ENCODE results near the gene PITPNM1.
"Not testable (repeated sequence)": the region's sequence is repeated elsewhere in the genome, so short reads cannot be mapped to it uniquely, and the experiment has no call there.

Gene PITPNM1

DNA sequence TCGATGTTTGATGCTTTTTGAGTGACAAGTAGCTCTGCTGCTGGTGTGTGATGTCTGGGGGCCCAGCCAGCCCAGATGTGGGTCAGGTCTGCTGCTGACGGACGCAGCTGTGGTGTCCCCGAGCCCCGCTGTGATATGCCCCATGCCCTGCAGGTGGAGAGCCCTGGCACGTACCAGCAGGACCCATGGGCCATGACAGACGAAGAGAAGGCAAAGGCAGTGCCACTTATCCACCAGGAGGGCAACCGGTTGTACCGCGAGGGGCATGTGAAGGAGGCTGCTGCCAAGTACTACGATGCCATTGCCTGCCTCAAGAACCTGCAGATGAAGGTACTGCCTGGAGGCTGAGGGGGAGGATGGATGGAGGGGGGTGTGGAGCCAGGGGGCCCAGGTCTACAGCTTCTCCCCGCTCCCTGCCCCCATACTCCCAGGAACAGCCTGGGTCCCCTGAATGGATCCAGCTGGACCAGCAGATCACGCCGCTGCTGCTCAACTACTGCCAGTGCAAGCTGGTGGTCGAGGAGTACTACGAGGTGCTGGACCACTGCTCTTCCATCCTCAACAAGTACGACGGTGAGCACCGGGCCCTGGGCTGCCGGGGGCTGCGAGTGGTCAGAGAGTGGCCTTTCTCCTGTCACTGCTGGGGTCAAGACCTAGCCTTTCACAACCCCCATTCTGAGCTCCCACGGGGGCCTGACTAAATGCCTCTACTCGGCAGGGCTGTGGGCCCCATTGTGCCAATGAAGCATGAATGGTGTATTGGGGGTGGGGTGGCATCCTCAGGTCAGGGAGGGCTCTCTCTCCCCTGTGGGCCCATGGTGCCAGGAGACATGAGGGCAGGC lies 15.1 kb downstream of the PITPNM1 start:
- DNase-seq (ENCODE audit: low spot score), result no peak

- DNase-seq (ENCODE audit: low spot score), result no peak
Observed at GRCh38 chr11:67489203-67489884, 15.8 kb downstream of the PITPNM1 start.

DNA sequence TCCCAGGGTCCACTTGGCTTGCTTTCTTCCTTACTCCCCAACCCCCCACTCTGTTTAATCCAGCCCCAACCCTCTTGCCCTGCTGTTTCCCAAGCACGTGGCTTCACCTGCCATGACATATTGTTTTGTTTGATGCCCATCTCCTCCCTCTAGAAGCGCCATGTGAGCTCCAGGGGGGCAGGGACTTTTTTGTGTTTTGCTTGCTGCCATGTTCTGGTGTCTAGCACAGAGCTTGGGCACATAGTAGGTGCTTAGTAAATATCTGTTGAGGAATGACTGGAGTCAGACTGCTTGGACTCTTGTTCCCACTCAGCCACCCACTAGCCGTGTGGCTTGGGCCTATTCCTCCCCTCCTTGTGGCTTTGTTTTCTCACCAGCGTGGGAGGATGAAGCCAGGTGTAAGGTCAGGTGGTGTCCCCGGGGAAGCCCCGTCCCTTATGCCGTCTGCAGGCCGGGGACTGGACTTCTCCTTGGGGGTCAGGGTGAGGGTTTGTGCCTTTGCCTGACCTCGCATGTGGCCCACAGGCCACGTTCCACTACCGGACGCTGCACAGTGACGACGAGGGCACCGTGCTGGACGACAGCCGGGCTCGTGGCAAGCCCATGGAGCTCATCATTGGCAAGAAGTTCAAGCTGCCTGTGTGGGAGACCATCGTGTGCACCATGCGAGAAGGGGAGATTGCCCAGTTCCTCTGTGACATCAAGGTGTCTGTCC lies 18.5 kb downstream of the PITPNM1 start:
- DNase-seq (ENCODE audit: low spot score), result no peak

DNA sequence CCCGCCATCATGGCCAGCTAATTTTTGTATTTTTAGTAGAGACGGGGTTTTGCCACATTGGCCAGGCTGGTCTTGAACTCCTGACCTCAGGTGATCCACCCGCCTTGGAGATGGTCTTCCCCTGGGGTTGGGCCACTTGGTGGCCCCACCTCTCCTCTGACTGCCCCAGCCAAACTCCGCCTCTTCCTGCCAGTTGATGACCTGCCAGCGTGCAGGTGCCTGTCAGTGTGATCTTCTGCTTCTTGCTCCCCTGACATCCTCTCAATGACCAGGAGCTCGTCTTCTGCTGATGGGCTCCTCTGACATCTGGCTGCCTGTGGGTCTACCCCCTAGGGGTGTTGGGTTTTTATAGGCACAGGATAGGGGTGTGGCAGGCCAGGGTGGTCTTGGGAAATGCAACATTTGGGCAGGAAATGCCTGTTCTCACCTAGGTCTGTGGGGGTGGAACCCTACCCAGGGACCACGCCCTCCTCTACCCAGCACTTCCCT lies 19.2 kb downstream of the PITPNM1 start:
- DNase-seq (ENCODE audit: low spot score), result not testable (repeated sequence)

GRCh38 chr11:67484847-67485311 lies 20.3 kb downstream of the PITPNM1 start:
- no peak for DNase-seq (ENCODE audit: low spot score)

- peak; percentile 51 for DNase-seq (ENCODE audit: low spot score)
Observed at GRCh38 chr11:67483831-67484665, 21.1 kb downstream of the PITPNM1 start.

DNA sequence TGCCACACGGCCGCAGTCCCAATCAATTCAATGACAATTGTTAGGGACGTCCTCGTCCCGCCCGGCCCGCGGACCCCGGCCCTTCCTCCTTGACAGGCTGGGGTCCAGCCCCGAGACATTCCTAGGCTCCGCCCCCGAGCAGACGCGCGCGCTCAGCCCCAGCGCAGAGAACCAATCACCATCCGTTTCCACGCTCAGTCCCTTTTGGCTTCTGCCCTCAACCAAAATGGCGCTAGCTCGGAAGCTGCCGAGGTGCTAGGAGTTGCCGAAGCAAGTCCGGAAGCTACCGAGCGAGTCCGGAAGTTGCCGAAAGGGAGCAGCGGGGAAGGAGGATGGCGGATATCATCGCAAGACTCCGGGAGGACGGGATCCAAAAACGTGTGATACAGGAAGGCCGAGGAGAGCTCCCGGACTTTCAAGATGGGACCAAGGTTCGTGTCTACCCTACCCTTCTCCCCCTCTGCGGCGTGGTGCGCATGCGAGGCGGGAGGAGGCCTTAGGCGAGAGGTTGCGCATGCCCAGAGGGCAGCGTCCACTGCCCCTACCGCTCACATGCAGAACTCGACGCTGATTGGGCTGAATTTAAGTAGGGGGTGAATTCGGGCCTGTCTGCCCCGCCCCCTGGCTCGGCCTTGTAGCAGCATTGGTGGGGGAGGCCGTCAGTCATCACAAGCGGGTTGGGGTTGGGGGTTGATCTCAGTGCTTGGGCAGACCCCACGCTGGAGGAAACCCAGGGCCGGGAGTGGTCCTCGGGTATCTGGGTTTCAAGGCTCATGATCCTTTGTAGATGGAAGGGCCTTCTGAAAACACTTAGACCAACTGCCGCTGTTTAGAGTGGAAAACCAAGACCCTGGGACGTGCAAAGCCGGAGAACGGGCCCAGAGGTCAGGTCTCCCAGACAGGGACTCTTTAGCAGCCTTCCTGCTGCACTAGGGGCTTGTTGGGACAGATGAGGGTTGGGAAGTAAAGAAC lies 22.1 kb downstream of the PITPNM1 start, which contains the start of gene AIP:
Gene AIP (plus strand): TSS at position 200 of the 972 bp plus-strand sequence. CDS start 133 bp downstream, at position 333.
- DNase-seq (ENCODE audit: low spot score), result peak; percentile 98

GRCh38 chr11:67482275-67482826 lies 22.8 kb downstream of the PITPNM1 start:
- DNase-seq (ENCODE audit: low spot score), result no peak

GRCh38 chr11:67477344-67478050 lies 27.7 kb downstream of the PITPNM1 start:
- DNase-seq (ENCODE audit: low spot score), result not testable (repeated sequence)

DNA sequence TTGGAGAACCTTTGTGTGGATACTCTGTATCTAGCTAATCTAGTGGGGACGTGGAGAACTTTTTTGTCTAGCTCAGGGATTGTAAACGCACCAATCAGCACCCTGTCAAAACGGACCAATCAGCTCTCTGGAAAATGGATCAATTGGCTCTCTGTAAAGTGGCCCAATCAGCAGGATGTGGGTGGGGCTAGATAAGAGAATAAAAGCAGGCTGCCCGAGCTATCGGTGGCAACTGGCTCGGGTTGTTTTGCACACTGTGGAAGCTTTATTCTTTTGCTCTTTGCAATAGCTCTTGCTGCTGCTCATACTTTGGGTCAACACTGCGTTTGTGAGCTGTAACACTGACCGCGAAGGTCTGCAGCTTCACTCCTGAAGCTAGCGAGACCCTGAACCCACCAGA lies 28.5 kb downstream of the PITPNM1 start:
- not testable (repeated sequence) for DNase-seq (ENCODE audit: low spot score)

GRCh38 chr11:67472882-67473281 lies 32.3 kb downstream of the PITPNM1 start:
- no peak for DNase-seq (ENCODE audit: low spot score)

DNA sequence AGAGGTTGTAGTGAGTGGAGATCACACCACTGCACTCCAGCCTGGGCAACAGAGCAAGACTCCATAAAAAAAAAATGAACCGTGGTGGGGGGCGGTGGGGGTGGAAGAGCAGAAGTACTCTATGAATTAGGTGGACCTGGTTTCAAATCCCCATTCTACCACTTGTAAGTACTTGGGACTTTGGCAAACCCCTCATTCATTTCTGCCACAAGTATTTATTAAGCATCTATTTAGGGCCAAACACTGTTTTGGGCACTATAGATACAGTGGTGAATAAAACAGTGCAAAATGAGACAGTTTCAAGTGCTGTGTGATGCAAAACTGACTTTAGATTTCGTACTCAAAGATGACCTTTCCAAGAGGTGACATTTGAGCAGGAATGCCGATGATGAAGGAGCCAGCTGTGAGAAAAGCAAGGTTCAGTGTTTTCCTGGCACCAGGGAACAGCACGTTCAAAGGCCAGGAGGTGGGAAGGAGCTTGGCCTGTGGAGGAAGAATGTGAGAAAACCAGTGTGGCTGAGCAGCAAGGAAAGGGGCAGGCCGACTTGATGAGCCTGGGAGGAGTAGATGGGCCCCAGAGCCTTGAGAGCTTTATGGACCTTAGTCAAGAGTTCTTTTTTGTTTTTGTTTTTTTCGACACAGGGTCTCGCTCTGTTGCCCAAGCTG lies 34.7 kb downstream of the PITPNM1 start:
- no peak for DNase-seq (ENCODE audit: low spot score)

DNA sequence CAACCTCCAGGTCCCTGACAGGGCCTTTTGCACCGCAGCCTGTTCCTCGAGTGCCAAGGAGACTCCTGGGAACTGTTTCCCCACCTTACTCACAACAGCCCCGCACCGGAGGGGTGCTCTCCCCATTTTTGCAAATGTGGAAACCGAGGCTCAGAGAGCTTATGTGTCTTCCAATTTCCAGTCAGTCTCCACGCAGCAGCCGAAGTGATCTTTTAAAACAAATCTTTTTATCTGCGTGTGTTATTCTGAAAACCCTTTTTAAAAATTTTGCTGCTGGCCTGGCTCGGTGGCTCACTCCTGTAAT lies 35.7 kb downstream of the PITPNM1 start:
- no peak for DNase-seq (ENCODE audit: low spot score)

DNA sequence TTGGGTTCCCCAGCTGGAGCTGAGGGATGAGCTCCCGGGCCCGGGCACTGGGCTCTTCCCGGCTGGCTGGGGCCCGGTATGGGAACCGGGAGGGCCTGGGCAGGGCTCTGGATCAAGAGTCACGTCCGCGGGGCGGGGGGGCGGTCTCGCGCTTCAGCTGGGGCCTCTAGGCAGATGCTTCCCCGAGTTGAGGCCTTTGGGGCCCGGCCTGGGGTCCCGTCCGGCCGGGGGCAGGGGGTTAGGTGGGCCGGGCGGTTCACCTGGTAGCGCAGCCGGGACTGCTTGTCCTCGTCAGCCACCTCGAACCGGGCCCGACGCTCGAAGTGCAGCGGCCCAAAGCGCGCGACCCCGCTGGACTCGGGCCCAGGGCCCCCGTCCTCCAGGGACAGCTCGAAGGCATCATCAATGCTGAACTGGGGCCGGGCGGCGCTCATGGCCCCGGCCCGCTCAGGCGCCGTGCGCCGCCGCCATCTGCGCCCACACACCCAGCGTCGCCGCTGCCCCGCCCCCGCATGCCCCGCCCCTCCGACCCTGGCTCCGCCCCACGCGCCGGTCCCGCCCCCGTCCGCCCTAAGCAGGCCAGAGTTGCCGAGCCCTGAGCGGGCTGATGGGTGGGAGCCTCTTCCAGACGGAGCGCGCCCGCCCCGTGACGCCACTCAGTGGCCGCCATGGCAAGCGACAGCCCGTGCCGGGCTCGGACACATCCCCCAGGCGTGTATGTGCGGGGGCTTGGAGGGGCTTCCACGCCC lies 36.2 kb downstream of the PITPNM1 start, which contains the start of gene TMEM134:
Gene TMEM134 (minus strand): TSS at position 493 of the 749 bp plus-strand sequence. CDS start 59 bp downstream, at position 434.
- peak; percentile 92 for DNase-seq (ENCODE audit: low spot score)

- no peak for DNase-seq (ENCODE audit: low spot score)
Observed at GRCh38 chr11:67468456-67468758, 36.8 kb downstream of the PITPNM1 start.

DNA sequence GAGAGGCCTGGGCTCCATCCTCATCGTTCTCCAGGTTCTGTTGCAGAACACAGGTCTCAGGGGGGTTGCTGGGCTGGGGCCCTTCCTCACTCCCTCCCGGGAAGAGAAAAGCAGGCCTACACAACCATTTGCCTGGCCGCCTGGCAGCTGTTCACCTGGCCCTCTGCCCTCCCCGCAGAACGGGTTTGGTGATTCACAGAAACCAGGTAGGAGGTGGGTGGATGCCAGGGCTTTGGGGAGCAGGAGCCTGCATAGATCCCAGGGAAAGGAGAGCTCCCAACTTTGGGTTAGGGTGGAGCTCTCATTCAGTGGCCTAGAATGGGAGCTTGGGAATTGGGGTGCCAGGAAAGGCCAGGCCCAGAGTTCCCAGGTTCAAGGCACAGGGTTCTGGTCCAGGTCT lies 37.1 kb downstream of the PITPNM1 start:
- peak; percentile 72 for DNase-seq (ENCODE audit: low spot score)

- no peak for DNase-seq (ENCODE audit: low spot score)
Observed at GRCh38 chr11:67466962-67467771, 38.0 kb downstream of the PITPNM1 start.
